Measurements from ENCODE around the gene NIPBL. TPM values are rescaled to one million over a fixed set of nuclear protein-coding genes. Genes with fewer than 3 reads are reported as not detected.

Gene NIPBL
- total RNA-seq, 1 experiment from 2014 or later = 48.1 TPM

DNA sequence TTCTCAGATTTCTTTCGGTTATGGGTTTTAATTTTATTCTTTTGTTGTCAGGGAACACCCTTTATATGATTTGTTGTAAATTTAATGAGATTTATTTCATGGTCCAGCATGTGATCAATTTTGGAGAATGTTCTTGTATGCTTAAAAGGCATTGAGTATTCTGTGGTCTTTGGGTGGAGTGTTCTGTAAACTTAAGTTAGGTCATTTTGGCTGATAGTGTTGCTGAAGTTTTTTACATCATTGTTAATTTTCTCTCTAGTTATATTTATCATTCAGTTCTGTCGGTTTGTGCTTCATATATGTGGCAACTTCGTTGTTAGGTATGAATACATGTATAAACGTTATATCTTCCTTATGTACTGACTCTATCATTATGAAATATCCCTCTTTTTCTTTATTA is 55.5 kb downstream of the NIPBL start:
- Mint-ChIP-seq H3K36me3 (ENCODE audit: insufficient read depth, unreplicated experiment) (no peaks in the 10 kb centered on the region), H3K27ac (ENCODE audit: unreplicated experiment) (no peak overlapping the region), H3K27me3 (ENCODE audit: insufficient read depth, unreplicated experiment) (no peaks in the 10 kb centered on the region), H3K4me3 (ENCODE audit: unreplicated experiment) (no peak overlapping the region), H3K4me1 (ENCODE audit: low read depth, unreplicated experiment) (peaks cover 9% of the 10 kb centered on the region), H3K9me3 (ENCODE audit: unreplicated experiment) (peaks cover 11% of the 10 kb centered on the region)
- H3K36me3 ChIP-seq (ENCODE audit: control insufficient read depth, insufficient read depth, low read length) = no peaks in the 10 kb centered on the region
- DNase-seq = no peak
- CTCF ChIA-PET = no interaction called here
- intact Hi-C loops (cut with micrococcal nuclease; ENCODE audit: unreplicated experiment) = no loop called here
- POLR2A ChIA-PET = no interaction called here
- H3K4me1 ChIP-seq = peaks cover 11% of the 10 kb centered on the region
- no peak overlapping the region for H3K4me3 ChIP-seq (ENCODE audit: low read depth, low read length)
- TF ChIP-seq, protein P1, sequence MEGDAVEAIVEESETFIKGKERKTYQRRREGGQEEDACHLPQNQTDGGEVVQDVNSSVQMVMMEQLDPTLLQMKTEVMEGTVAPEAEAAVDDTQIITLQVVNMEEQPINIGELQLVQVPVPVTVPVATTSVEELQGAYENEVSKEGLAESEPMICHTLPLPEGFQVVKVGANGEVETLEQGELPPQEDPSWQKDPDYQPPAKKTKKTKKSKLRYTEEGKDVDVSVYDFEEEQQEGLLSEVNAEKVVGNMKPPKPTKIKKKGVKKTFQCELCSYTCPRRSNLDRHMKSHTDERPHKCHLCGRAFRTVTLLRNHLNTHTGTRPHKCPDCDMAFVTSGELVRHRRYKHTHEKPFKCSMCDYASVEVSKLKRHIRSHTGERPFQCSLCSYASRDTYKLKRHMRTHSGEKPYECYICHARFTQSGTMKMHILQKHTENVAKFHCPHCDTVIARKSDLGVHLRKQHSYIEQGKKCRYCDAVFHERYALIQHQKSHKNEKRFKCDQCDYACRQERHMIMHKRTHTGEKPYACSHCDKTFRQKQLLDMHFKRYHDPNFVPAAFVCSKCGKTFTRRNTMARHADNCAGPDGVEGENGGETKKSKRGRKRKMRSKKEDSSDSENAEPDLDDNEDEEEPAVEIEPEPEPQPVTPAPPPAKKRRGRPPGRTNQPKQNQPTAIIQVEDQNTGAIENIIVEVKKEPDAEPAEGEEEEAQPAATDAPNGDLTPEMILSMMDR (IDR thresholded peaks at IDR 0.05; ENCODE audit: insufficient read depth in 1 of 2, low read depth in 1 of 2, low read length in 1 of 2, severe bottlenecking in 1 of 2, unreplicated experiment in 1 of 2) = no peak
- no TSS peak for BruUV-seq (replicated peaks)
- H3K27me3 ChIP-seq (replicated peaks; ENCODE audit: control insufficient read depth, insufficient read depth, low read length) = no peaks in the 10 kb centered on the region
- H3K9me3 ChIP-seq = no peaks in the 10 kb centered on the region

DNA sequence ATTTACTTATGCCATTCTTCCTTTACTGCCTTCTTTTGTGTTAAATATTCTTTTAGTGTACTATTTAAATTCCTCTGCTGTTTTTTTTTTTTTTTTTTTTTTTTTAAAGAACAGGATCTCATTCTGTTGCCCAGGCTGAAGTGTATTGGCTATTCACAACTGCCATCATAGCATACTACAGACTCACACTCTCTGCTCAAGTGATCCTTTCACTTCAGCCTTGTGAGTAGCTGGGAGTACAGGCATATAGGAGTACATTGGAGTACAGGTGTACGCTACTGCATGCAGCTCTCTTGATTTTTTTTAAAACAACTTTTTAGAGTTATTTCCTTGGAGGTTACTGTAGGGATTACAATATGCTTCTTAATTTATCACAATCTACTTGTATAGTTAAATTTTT is 56.1 kb downstream of the NIPBL start:
- Histone ChIP-seq H3K4me3 (ENCODE audit: low read depth, low read length) (no peak overlapping the region), H3K9me3 (no peaks in the 10 kb centered on the region), H3K27me3 (replicated peaks; ENCODE audit: control insufficient read depth, insufficient read depth, low read length) (no peaks in the 10 kb centered on the region), H3K36me3 (ENCODE audit: control insufficient read depth, insufficient read depth, low read length) (no peaks in the 10 kb centered on the region), H3K4me1 (peaks cover 15% of the 10 kb centered on the region)
- intact Hi-C loops (cut with micrococcal nuclease; ENCODE audit: unreplicated experiment) = no loop called here
- peaks cover 11% of the 10 kb centered on the region for H3K9me3 Mint-ChIP-seq (ENCODE audit: unreplicated experiment)
- H3K4me3 Mint-ChIP-seq (ENCODE audit: unreplicated experiment) = no peak overlapping the region
- no peak for DNase-seq
- H3K36me3 Mint-ChIP-seq (ENCODE audit: insufficient read depth, unreplicated experiment) = no peaks in the 10 kb centered on the region
- CTCF ChIA-PET = no interaction called here
- TF ChIP-seq, protein P1 (IDR thresholded peaks at IDR 0.05; ENCODE audit: insufficient read depth in 1 of 2, low read depth in 1 of 2, low read length in 1 of 2, severe bottlenecking in 1 of 2, unreplicated experiment in 1 of 2) = no peak
- no peaks in the 10 kb centered on the region for H3K27me3 Mint-ChIP-seq (ENCODE audit: insufficient read depth, unreplicated experiment)
- BruUV-seq (replicated peaks) = no TSS peak
- no peak overlapping the region for H3K27ac Mint-ChIP-seq (ENCODE audit: unreplicated experiment)
- H3K4me1 Mint-ChIP-seq (ENCODE audit: low read depth, unreplicated experiment) = peaks cover 13% of the 10 kb centered on the region
- POLR2A ChIA-PET = no interaction called here

DNA sequence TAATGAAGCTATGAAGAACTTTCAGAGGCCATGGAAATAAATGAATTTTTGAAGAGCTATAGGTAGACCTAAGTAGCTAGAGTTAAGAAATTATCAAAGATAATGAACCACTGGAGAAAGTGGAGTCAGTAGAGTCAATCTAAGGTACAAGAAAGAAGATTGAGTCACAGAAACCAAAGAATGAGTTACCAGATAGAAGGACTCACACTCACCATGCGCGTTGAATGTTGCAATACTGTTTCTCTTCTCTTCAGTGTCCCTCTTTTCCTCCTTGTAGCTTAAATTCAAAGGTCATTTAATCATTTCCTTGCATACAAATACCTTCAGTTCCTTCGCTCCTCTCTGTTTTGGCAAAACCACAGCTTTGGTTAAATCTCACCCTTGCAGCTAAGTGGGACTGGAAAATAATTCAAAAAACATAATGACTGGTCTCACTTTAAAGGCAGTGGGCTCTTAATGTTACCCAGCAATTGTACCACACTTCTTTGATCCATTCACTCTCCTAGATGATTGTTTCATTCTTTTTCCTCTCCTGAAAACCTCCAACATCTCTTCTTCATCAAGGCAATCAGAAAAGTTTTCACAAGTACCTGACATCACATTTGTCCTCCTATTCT is 58.3 kb downstream of the NIPBL start:
- TF ChIP-seq, protein P1 (IDR thresholded peaks at IDR 0.05; ENCODE audit: insufficient read depth in 1 of 2, low read depth in 1 of 2, low read length in 1 of 2, severe bottlenecking in 1 of 2, unreplicated experiment in 1 of 2) = no peak
- no peak overlapping the region for H3K4me3 Mint-ChIP-seq (ENCODE audit: unreplicated experiment)
- Histone ChIP-seq H3K4me3 (ENCODE audit: low read depth, low read length) (no peak overlapping the region), H3K4me1 (peaks cover 12% of the 10 kb centered on the region), H3K27me3 (replicated peaks; ENCODE audit: control insufficient read depth, insufficient read depth, low read length) (no peaks in the 10 kb centered on the region), H3K36me3 (ENCODE audit: control insufficient read depth, insufficient read depth, low read length) (no peaks in the 10 kb centered on the region; the same call in 1 of the 2 replicates), H3K9me3 (no peaks in the 10 kb centered on the region)
- no peak overlapping the region for H3K27ac Mint-ChIP-seq (ENCODE audit: unreplicated experiment)
- CTCF ChIA-PET = no interaction called here
- H3K9me3 Mint-ChIP-seq (ENCODE audit: unreplicated experiment) = peaks cover 11% of the 10 kb centered on the region
- DNase-seq = no peak
- H3K4me1 Mint-ChIP-seq (ENCODE audit: low read depth, unreplicated experiment) = peaks cover 13% of the 10 kb centered on the region
- H3K27me3 Mint-ChIP-seq (ENCODE audit: insufficient read depth, unreplicated experiment) = no peaks in the 10 kb centered on the region
- no TSS peak for BruUV-seq (replicated peaks)
- H3K36me3 Mint-ChIP-seq (ENCODE audit: insufficient read depth, unreplicated experiment) = no peaks in the 10 kb centered on the region
- intact Hi-C loops (cut with micrococcal nuclease; ENCODE audit: unreplicated experiment) = no loop called here
- POLR2A ChIA-PET = no interaction called here

Measured in Caco-2 (cell line).